GM18951 (cell line): Measurements from ENCODE around the gene FBXW8.

Experiments
- POLR2A ChIP-seq: IDR thresholded peaks from 4 replicates; pipeline ENCODE4 v1.6.1; 2011; ENCODE audit warnings: mild to moderate bottlenecking; ENCODE audit not compliant: insufficient read length, insufficient read depth; ENCODE audit errors: extremely low read depth
- in situ Hi-C: fragments of 300-500 bp; cut with MboI; formaldehyde crosslinking; loops from one replicate; pipeline ENCODE4 v1.12.0; 2022; ENCODE audit warnings: low sequenced_read_pairs, mixed read lengths, inconsistent platforms; ENCODE audit not compliant: unreplicated experiment

FBXW8 gene

GRCh38 chr12:117035287-117035686 lies 124.5 kb downstream of the FBXW8 start:
- no peak for TF ChIP-seq POLR2A
- in situ Hi-C loops = loop anchor here (10.0 kb wide), 1 partner anchor 80 kb away; no protein-coding TSS in a partner anchor

- TF ChIP-seq POLR2A = no peak
- in situ Hi-C loops = loop anchor here (10.0 kb wide), 1 partner anchor 79 kb away; no protein-coding TSS in a partner anchor
These were observed 125.3 kb downstream of the FBXW8 start for GRCh38 chr12:117036046-117036445.

- in situ Hi-C loops = loop anchor here (10.0 kb wide), 1 partner anchor 78 kb away; no protein-coding TSS in a partner anchor
- no peak for TF ChIP-seq POLR2A
These were observed 125.8 kb downstream of the FBXW8 start for GRCh38 chr12:117036547-117036946.

- TF ChIP-seq POLR2A = no peak
- in situ Hi-C loops = loop anchor here (10.0 kb wide), 1 partner anchor 77 kb away; no protein-coding TSS in a partner anchor
These were observed 126.7 kb downstream of the FBXW8 start for GRCh38 chr12:117037289-117038022.

GRCh38 chr12:117038023-117038680 lies 127.4 kb downstream of the FBXW8 start:
- TF ChIP-seq POLR2A = no peak
- in situ Hi-C loops = loop anchor here (10.0 kb wide), 1 partner anchor 77 kb away; no protein-coding TSS in a partner anchor

- no peak for TF ChIP-seq POLR2A
- in situ Hi-C loops = loop anchor here (10.0 kb wide), 1 partner anchor 76 kb away; no protein-coding TSS in a partner anchor
These were observed 128.2 kb downstream of the FBXW8 start for GRCh38 chr12:117038919-117039318.

- TF ChIP-seq POLR2A = no peak
- in situ Hi-C loops = loop anchor here (10.0 kb wide), 1 partner anchor 75 kb away; no protein-coding TSS in a partner anchor
These were observed 129.2 kb downstream of the FBXW8 start for GRCh38 chr12:117039891-117040309.

- in situ Hi-C loops = no loop called here
- TF ChIP-seq POLR2A = no peak
These were observed 129.7 kb downstream of the FBXW8 start for GRCh38 chr12:117040496-117040895.

GRCh38 chr12:117041798-117042170 lies 131.0 kb downstream of the FBXW8 start:
- in situ Hi-C loops = no loop called here
- TF ChIP-seq POLR2A = no peak

GRCh38 chr12:117042171-117042842 lies 131.6 kb downstream of the FBXW8 start:
- in situ Hi-C loops = no loop called here

GRCh38 chr12:117042862-117043261 lies 132.1 kb downstream of the FBXW8 start:
- in situ Hi-C loops = no loop called here
- TF ChIP-seq POLR2A = no peak

More at GRCh38 chr12:117042171-117042842, 131.6 kb downstream of the FBXW8 start:
- no peak for TF ChIP-seq POLR2A

GRCh38 chr12:117044311-117044710 lies 133.6 kb downstream of the FBXW8 start:
- TF ChIP-seq POLR2A = no peak
- in situ Hi-C loops = no loop called here

- TF ChIP-seq POLR2A = no peak
- in situ Hi-C loops = no loop called here
These were observed 134.0 kb downstream of the FBXW8 start for GRCh38 chr12:117044790-117045159.

GRCh38 chr12:117045160-117046010 lies 134.6 kb downstream of the FBXW8 start:
- in situ Hi-C loops = no loop called here
- no peak for TF ChIP-seq POLR2A
